ENCODE data around the gene ANKS1B.

Gene ANKS1B

DNA sequence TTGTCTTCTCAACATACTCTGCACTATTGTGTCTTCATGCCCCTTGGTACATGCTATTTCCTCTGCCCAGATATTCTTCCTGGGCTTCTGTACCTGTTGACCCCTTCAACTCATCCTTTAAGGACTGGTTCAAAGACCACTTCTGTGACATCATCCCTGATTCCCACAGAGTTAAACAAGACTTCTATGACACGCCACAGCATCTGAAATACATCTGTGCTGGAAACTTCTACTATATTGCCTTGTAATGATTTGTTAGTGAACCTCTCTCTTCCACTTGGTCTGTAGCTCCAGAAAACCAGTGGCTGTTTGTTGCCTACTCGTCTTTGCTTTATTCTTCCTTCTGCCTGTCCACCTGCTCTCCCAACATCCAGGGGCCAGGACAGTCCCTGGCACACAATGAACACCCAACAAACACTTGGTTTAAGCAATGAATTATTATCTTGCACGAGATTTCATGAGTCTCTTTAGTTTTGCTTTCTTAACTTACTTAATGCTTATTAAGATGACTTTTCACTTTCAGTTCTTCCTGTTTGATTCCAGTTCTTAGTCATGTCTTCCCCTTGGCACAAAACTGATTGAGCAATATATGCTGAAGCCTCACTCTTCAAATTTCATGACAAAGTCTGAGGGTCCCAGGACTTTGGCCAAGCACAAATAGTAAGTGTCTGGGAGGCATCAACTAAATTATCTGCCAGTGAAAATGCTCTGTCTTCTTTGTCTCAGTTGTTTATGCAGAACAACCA lies 853.8 kb downstream of the ANKS1B start:
- Mint-ChIP-seq H3K27ac (no peak overlapping the region), H3K36me3 (ENCODE audit: low read depth) (no peaks in the 10 kb centered on the region), H3K4me1 (peaks cover 4% of the 10 kb centered on the region), H3K9me3 (no peaks in the 10 kb centered on the region), H3K27me3 (ENCODE audit: low read depth) (no peaks in the 10 kb centered on the region), H3K4me3 (no peak overlapping the region)
- TF ChIP-seq, protein P1, sequence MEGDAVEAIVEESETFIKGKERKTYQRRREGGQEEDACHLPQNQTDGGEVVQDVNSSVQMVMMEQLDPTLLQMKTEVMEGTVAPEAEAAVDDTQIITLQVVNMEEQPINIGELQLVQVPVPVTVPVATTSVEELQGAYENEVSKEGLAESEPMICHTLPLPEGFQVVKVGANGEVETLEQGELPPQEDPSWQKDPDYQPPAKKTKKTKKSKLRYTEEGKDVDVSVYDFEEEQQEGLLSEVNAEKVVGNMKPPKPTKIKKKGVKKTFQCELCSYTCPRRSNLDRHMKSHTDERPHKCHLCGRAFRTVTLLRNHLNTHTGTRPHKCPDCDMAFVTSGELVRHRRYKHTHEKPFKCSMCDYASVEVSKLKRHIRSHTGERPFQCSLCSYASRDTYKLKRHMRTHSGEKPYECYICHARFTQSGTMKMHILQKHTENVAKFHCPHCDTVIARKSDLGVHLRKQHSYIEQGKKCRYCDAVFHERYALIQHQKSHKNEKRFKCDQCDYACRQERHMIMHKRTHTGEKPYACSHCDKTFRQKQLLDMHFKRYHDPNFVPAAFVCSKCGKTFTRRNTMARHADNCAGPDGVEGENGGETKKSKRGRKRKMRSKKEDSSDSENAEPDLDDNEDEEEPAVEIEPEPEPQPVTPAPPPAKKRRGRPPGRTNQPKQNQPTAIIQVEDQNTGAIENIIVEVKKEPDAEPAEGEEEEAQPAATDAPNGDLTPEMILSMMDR (IDR thresholded peaks at IDR 0.05; ENCODE audit: unreplicated experiment in 3 of 3), result no peak

GRCh38 chr12:99128246-99128802 lies 856.4 kb downstream of the ANKS1B start:
- Mint-ChIP-seq H3K4me3 (no peak overlapping the region), H3K27ac (no peak overlapping the region), H3K27me3 (ENCODE audit: low read depth) (no peaks in the 10 kb centered on the region), H3K9me3 (no peaks in the 10 kb centered on the region), H3K4me1 (no peaks in the 10 kb centered on the region), H3K36me3 (ENCODE audit: low read depth) (no peaks in the 10 kb centered on the region)
- TF ChIP-seq, protein P1 (IDR thresholded peaks at IDR 0.05; ENCODE audit: unreplicated experiment in 3 of 3), result no peak

GRCh38 chr12:99122959-99123358 lies 861.8 kb downstream of the ANKS1B start:
- Mint-ChIP-seq H3K4me3 (no peak overlapping the region), H3K27ac (no peak overlapping the region), H3K27me3 (ENCODE audit: low read depth) (no peaks in the 10 kb centered on the region), H3K4me1 (no peaks in the 10 kb centered on the region), H3K36me3 (ENCODE audit: low read depth) (no peaks in the 10 kb centered on the region), H3K9me3 (no peaks in the 10 kb centered on the region)
- TF ChIP-seq, protein P1 (IDR thresholded peaks at IDR 0.05; ENCODE audit: unreplicated experiment in 3 of 3), result no peak

- H3K27ac Mint-ChIP-seq, result no peak overlapping the region
- TF ChIP-seq, protein P1 (IDR thresholded peaks at IDR 0.05; ENCODE audit: unreplicated experiment in 3 of 3), result no peak
- no peak overlapping the region for H3K4me3 Mint-ChIP-seq
- H3K27me3 Mint-ChIP-seq (ENCODE audit: low read depth), result no peaks in the 10 kb centered on the region
- no peaks in the 10 kb centered on the region for H3K9me3 Mint-ChIP-seq
- H3K36me3 Mint-ChIP-seq (ENCODE audit: low read depth), result no peaks in the 10 kb centered on the region
- no peaks in the 10 kb centered on the region for H3K4me1 Mint-ChIP-seq
Measured at GRCh38 chr12:99122496-99122895, 862.2 kb downstream of the ANKS1B start.

GRCh38 chr12:99121546-99121945 lies 863.2 kb downstream of the ANKS1B start:
- no peaks in the 10 kb centered on the region for H3K36me3 Mint-ChIP-seq (ENCODE audit: low read depth)

More at GRCh38 chr12:99121546-99121945, 863.2 kb downstream of the ANKS1B start:
- Mint-ChIP-seq H3K9me3 (no peaks in the 10 kb centered on the region), H3K4me3 (no peak overlapping the region), H3K27ac (no peak overlapping the region), H3K27me3 (ENCODE audit: low read depth) (no peaks in the 10 kb centered on the region), H3K4me1 (no peaks in the 10 kb centered on the region)
- TF ChIP-seq, protein P1 (IDR thresholded peaks at IDR 0.05; ENCODE audit: unreplicated experiment in 3 of 3), result no peak
